ENCODE data around the gene FNDC11.
"Not testable (repeated sequence)": the region's sequence is repeated elsewhere in the genome, so short reads cannot be mapped to it uniquely, and the experiment has no call there.

FNDC11 gene

GRCh38 chr20:63568986-63569949 lies 15.3 kb downstream of the FNDC11 start:
- no peak for DNase-seq

- DNase-seq, result no peak
Measured at GRCh38 chr20:63570281-63571086, 16.5 kb downstream of the FNDC11 start.

GRCh38 chr20:63571087-63571478 lies 17.1 kb downstream of the FNDC11 start:
- DNase-seq, result not testable (repeated sequence)

- DNase-seq, result no peak
Measured at GRCh38 chr20:63572071-63572787, 18.3 kb downstream of the FNDC11 start.

GRCh38 chr20:63572788-63573646 lies 19.1 kb downstream of the FNDC11 start:
- no peak for DNase-seq

GRCh38 chr20:63573647-63574131 lies 19.7 kb downstream of the FNDC11 start:
- DNase-seq, result no peak

- DNase-seq, result peak; percentile 65
Measured at GRCh38 chr20:63574156-63574828, 20.3 kb downstream of the FNDC11 start, which contains the start of gene HELZ2. TSS of gene HELZ2 (minus strand) at chr20:63574239. CDS start at chr20:63572385, 1,854 bp downstream.

- DNase-seq, result peak; percentile 7
Measured at GRCh38 chr20:63574829-63575743, 21.1 kb downstream of the FNDC11 start.

GRCh38 chr20:63576311-63576710 lies 22.4 kb downstream of the FNDC11 start:
- DNase-seq, result no peak

GRCh38 chr20:63577317-63577894 lies 23.4 kb downstream of the FNDC11 start:
- no peak for DNase-seq

GRCh38 chr20:63578224-63579016 lies 24.5 kb downstream of the FNDC11 start:
- no peak for DNase-seq

GRCh38 chr20:63579017-63579694 lies 25.2 kb downstream of the FNDC11 start:
- no peak for DNase-seq

- peak; percentile 52 for DNase-seq
Measured at GRCh38 chr20:63580796-63581461, 27.0 kb downstream of the FNDC11 start.

GRCh38 chr20:63582382-63583063 lies 28.6 kb downstream of the FNDC11 start:
- no peak for DNase-seq

- DNase-seq, result no peak
Measured at GRCh38 chr20:63585616-63586565, 31.9 kb downstream of the FNDC11 start.

- no peak for DNase-seq
Measured at GRCh38 chr20:63586797-63587196, 32.8 kb downstream of the FNDC11 start.
